GM19455 (cell line): ENCODE measurements around the gene REV3L.
"Not testable (repeated sequence)": the region's sequence is repeated elsewhere in the genome, so short reads cannot be mapped to it uniquely, and the experiment has no call there.

Experiments
- ATAC-seq: cut with Tn5 transposase; IDR thresholded peaks from one replicate; pipeline ENCODE4 v1.9.1; 2021; ENCODE audit not compliant: unreplicated experiment

Gene REV3L

DNA sequence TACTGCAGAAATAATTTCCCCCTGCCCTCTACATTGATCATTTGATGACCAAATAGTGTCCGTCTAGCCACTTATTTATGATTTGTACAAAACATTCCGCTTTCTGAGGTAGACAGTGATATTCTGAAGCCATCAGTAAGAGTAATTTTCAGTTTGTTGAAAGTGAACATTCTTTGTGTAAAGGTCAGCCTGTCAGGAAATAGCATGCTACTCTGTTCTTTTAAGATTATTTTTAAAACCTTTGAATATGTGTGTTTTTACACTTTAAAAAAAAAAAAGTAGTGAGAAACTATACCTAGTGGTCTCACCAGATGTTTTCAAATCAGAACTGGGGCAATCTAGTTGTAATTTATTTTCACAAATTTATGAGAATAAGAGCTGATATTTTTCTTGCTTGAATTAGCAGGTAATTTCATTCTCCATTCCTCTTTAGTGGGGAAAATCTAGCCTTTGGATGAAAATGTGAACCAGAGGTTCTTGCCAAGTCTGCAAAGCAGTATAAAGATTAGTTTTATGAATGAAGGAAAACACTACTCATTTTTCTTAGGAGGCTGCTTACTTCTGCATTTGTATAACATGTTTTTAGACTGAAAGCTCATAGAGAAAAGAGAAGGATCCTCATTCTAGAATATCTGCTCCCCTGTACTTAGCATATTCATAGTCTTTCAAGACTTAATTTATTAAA, 12.1 kb upstream of the REV3L start:
- no peak for ATAC-seq

DNA sequence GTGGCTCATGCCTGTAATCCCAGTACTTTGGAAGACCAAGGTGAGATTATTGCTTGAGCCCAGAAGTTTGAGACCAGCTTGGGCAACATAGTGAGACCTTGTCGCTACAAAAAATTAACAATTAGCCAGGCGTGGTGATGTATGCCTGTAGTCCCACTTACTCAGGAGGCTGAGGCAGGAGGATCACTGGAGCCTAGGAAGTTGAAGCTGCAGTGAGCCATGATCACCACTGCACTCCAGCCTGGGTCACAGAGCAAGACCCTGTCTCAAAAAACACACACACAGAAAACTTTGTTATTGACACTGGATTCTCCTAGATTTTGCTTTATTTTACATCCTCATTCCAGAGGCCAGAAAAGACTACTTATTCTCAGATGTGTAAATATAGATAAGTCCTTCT, 9.5 kb upstream of the REV3L start:
- no peak for ATAC-seq

DNA sequence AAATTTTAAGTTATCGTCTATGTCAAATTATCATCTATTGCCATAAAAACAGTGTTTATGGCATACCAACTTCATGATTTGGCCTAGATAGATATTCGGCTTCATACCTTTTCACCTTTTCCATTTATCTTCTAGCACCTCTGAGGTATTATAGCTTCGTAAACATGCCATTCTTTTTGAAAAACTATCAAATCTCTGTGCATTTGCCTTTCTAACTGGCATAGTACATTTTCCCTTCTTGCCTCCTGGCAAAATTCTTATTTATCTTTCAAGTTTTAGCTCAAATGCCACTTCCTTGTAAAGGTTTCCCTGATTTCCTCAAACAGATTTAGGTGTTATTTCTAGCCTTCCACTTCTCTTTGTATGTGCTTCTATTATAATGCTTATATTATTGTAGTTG, 7.0 kb upstream of the REV3L start:
- no peak for ATAC-seq

DNA sequence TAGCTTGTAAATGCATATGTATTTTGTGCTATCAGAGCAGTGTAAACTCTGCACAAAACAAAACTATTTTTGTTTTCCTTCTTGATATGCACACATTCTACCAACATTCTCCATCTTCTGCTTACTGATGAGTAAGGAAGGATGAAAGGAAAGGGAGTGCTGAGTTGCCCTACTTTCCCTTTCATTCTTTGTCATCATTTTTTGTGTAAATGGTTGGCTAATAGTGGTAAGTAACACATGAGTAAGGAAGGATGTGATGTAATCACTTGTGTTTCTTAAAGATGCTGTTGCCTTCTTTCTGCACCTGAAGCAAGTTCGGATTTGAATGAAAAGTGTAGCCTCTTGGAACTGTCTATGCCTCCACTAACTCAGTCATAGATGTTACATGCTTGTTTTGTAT, 4.6 kb upstream of the REV3L start:
- ATAC-seq: no peak

- no peak for ATAC-seq
Observed at GRCh38 chr6:111486921-111487320, 3.9 kb upstream of the REV3L start.

DNA sequence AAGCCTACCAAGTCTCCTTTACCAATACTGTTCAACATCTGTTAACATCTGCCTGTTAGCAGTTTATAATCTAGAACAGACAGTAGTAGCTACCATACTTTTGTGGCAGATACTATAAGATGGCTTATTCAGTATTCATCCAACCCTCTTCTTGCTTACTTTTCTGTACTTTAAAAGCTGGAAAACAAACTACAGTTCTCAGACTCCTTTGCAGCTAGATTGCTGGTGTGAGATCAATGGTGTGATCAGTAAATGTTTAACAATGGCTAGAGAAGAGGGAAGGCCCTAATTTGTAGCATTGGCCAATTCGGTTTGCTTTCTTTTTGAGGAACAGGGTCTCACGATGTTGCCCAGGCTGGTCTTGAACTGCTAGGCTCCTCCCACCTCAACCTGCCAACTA, 3.5 kb upstream of the REV3L start:
- ATAC-seq: no peak

DNA sequence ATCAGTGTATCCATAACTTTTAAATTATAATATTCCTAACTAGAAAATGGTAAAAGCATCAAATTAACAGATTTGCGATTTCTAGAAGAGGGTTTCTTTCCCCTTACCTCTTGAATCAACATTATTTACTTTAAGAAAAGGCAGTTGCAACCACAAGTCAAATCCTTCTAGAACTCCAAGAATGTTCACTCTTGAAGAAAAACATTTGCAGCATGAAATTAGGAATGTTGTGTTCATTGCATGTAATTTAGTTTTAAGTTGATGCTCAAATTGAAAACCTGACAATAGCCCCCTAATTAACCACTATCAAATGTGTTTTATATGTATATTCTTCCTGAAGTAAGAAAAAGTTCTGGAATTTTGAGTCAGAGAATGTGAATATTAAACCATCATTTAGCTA, 2.3 kb upstream of the REV3L start:
- no peak for ATAC-seq

GRCh38 chr6:111484633-111484930, 1.6 kb upstream of the REV3L start:
- ATAC-seq: no peak

- ATAC-seq: peak; percentile 53
Observed at GRCh38 chr6:111483736-111484632, 966 bp upstream of the REV3L start.

GRCh38 chr6:111482188-111482958, 645 bp downstream of the REV3L start:
- peak; percentile 27 for ATAC-seq

GRCh38 chr6:111481836-111482187, 1.2 kb downstream of the REV3L start:
- ATAC-seq: no peak

DNA sequence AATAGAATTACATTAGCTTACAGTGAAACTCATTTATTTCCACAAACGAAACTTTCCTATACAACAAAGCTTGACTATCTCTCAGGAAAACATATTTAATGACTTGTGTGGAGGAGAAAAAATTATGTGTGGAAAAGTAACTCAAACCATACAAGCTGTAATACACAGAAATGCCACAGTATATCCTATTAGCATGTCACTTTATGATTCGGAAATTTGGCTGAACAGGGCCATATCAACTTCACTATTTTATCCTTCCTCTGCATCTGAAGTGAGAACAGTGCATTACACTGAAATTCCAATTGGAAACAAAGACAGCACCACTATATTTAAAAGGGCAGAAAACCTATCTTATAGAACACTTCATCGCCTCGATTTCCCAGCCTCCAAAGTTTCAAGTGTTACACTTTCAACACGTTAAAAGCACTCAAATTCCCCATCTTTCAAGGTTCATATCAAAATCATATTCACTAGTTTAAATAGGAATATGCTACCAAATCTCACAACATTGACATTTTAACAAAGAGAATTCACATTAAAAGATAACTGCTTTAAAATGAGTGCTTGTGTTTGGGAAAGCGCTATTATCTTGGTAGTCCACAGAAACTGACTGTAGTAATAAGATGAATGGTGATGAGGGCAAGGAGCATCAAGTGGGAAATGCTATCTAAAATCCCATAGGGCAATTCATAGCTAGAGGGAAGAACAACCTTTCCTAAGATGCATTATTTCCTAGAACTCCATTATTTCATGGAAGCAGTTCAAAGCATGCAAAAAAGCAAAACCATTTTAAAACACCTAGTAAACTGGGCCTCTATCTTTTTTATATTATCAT, 1.8 kb downstream of the REV3L start:
- no peak for ATAC-seq

DNA sequence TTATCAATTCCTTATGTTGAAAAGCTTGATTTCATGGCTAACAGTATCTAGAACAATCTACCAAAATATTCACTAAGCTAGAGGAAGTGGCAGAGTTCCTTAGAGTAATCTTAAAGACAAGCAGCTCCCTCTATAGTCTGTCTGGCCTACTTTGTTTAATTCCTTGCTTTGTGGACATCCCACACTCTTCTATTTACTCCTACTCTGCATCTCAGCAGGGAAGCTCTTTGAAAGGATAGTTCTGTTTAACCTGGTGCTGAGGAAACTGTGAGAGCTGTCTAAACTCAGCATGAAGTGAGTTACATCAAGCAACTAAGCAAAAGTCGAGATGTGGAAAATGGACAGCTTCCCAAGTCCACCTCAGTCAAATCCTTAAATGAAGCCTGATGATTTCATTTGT, 4.3 kb downstream of the REV3L start:
- no peak for ATAC-seq

DNA sequence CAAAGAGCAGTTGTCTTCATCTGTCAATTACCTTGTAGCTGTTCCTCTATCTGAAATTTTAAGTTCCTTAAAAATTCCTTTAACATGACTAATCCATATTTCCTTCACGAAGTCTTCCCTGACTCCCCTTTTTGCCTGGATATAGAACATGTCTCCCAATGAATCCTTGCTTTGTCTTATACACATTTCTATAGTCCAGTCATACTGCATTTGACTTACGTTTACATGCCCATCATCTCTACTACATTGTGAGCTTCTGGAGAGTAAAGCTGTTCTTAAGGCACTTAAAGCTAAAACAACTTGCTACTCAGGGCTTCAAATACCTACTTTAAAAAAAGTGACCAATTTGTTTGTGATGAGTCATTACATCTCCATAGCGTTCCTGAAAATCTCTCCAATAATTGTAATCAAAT, 4.9 kb downstream of the REV3L start:
- ATAC-seq: no peak

DNA sequence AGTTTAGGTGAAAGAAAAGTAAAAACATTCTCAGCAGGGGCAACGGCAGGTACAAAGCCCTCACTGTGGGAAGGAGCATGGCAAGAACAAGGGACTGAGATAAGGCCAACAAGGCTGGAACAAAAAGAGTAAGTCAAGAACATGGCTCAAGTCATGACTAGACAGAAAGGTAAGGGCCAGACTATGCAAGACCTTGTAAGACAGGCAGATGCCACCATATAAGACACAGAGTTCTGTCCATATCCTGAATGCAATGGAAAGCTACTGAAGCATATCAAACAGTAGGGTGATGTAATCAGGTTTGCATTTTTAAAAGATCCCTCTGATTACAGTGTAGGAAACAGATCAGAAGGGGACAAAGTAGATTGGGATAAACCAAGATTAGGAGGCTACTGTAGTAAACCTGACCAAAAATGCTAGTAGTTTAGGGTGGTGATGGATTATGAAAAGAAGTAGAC, 5.5 kb downstream of the REV3L start:
- no peak for ATAC-seq

GRCh38 chr6:111476061-111476460, 7.0 kb downstream of the REV3L start:
- ATAC-seq: not testable (repeated sequence)

- no peak for ATAC-seq
Observed at GRCh38 chr6:111474771-111475170, 8.2 kb downstream of the REV3L start.

DNA sequence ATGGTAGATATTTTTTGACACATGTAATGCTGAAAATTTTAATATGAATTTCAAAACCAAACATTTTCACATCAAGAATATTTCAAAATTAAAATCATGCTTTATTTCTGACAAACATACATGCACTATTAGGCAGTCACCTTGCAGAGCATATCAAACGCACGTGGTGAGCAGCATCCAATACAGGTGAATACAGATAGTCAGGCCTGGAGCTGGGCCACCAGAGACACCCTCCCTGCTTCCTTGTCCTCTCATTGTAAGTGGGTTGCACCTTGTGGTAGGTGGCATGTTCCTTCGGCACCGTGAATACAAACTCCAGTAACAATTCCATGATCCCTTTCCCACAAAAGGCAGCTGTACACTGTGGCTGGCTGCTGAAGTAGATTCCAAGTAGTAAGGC, 8.9 kb downstream of the REV3L start:
- no peak for ATAC-seq

- no peak for ATAC-seq
Observed at GRCh38 chr6:111472933-111473435, 10.0 kb downstream of the REV3L start.

GRCh38 chr6:111471958-111472357, 11.1 kb downstream of the REV3L start:
- ATAC-seq: no peak

- ATAC-seq: no peak
Observed at GRCh38 chr6:111471533-111471932, 11.5 kb downstream of the REV3L start.
